ENCODE results near the gene C11orf86.
"Not testable (repeated sequence)": the region's sequence is repeated elsewhere in the genome, so short reads cannot be mapped to it uniquely, and the experiment has no call there.

The C11orf86 gene, protein sequence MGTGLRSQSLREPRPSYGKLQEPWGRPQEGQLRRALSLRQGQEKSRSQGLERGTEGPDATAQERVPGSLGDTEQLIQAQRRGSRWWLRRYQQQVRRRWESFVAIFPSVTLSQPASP

DNA sequence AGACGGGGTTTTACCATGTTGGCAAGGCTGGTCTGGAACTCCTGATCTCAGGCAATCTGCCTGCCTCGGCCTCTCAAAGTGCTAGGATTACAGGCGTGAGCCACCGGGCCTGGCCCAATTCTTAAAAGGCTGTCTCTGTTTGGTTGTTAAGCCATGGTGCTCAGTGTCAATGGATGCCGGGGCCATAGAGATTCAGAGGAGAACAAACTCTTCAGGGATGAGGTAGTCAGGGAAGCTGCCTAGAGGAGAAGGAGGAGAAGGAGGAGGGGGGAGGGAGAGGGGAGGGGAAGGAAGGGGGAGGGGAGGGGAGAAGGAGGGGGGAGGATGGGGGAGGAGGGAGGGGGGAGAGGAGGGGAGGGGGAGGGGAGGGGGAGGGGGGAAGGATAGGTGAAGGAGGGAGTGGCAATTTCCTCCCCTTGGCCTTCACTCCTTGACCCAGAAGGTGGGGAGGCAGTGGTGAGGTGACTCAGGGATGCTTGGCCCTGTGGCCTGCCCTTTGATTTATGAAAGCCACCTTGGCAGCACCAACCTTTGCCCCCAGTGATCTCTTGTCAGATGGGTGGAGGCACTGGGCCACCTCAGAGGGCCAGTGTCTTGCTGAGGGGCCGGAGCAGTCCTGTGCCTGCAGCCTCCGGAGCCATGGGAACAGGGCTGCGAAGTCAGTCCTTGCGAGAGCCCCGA is at the start of gene C11orf86:
C11orf86 (plus strand) TSS at position 581 of the 681 bp plus-strand sequence; CDS start at position 640, 59 bp downstream.
- DNase-seq (ENCODE audit: low read depth in 2 of 2): no peak

DNA sequence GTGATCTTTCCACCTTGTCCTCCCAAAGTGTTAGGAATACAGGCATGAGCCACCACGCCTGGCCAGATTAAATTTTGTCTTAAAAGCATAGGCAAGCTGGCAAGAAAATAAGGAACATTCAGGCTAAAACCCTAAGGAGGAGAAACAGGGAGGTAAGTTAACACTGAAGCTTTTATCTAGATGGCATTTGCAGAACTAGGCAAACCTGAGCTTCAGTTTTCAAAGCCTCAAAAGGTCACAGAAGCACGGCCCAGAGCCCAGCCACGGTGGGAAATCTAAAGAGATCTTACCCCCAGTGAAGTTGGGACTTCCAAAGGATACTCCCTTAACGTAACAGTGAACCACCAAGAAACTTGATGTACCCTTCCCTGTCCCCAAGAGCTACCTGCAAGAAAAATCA is 45.4 kb upstream of the C11orf86 start:
- no peak for DNase-seq (ENCODE audit: low read depth in 2 of 2)

DNA sequence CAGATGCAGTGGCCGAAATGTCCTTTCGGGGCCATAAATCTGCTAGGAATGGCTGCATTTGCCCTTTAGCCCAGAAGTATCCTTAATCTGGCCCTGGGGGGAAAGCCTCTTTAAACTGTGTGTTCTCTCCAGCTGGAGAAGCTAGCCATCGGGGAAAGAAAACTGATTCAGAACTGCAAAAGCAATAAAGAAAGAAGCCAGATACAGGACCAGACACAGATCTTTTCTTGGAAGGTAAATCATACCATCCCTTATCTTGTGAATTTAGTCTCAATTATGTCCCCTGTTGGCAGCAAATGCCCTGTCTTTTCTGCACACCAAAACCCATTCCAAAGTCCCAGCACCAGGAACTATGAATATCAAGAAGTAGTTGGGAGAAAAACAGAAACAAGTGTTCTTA is 42.6 kb upstream of the C11orf86 start:
- no peak for DNase-seq (ENCODE audit: low read depth in 2 of 2)

DNA sequence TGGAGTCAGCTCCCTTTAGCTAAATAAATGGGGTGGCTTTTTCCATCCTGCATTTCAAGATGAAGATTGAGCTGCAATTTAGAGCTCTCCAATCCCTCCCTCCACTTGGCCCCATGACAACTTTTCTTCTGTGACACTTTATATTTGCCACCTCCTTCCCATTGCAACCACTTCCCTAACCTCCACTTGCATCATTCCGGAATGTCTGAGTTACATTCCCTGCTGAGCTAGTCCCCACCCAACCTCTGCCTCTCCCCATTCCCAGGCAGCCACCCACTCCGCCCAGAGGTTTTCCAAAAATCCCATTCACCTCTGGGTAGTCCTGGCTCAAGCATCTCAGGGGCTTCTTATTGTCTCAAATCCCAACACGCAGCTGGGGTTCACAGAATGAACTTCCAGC is 41.6 kb upstream of the C11orf86 start:
- no peak for DNase-seq (ENCODE audit: low read depth in 2 of 2)

DNA sequence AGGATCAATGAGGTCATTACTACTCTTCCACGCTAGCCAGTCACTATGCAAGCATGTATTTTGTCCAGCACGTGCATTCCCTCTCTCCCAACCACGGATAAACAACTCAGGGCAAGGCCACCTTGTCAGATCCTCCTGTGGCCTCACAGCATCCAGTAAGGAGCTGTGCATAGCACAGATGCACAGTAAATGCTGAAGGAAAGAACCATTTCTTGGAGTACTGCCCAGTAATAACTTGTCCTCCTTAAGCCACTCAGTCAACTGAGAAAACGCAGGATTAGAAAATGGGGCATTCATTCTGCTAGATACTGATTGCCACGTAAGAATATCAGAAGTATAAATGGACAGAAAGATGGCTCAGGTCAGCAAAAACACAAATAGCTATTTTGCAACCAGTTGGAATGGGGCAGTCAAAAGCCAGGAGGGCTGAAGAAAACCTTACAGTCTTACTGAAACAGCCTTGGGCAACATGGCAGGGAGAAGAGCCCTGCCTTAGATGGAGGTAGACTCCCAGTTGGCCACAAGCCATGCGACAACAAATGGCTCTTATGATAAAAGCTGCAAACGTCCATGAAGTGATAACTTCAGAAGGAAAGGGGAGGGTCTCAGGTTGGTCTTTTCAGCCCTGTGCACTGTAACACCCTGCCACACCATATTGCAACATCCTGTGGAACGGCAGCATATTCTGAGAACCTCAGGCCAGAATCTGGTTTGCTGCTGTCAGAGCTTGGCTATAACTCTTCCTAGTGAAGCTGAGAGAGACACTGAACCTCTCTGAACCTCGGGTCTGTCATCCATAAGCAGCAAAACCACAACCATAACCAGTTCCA is 39.9 kb upstream of the C11orf86 start:
- DNase-seq (ENCODE audit: low read depth in 2 of 2): no peak

DNA sequence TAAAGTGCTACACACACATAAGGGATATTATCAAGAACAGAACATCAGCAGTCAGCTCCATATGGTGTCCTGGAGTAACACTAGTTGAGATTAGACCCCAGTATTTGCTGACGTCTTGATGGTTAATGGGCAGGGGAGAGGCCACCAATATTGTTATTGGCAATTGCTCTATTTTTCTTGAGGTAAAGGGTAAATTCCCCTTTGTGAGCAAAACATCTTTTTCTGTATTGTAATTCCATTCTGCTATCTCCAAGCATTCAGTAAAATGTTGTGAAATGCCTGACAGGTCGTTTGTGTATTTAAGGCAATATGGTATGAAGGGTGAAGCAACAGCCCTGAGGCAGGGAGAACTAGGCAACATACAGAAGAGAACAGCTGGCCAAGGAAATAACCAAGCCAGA is 38.8 kb upstream of the C11orf86 start:
- no peak for DNase-seq (ENCODE audit: low read depth in 2 of 2)

DNA sequence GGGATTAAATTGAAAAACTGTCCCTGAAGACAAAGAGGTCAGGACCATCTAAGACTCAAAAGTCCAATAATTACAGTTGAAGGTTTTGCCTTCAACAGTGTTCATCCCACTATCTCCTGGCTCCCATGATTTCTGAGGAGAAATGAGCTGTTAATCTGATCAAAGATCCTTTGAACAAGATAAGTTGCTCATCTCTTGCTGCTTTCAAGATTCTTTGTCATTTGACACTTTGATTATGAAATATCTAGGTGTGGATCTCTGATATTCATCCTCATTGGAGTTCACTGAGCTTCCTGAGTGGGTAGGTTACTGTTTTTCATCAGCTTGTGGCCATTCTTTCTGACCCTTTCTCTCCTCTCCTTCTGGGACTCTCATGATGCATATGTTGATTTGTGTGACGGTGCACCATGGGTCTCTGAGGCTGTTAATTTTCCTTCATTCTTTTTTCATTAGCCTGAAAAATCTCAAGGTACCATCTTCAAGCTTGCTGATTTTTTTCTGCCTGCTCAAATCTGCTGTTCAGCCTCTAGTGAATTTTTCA is 37.8 kb upstream of the C11orf86 start:
- DNase-seq (ENCODE audit: low read depth in 2 of 2): no peak

DNA sequence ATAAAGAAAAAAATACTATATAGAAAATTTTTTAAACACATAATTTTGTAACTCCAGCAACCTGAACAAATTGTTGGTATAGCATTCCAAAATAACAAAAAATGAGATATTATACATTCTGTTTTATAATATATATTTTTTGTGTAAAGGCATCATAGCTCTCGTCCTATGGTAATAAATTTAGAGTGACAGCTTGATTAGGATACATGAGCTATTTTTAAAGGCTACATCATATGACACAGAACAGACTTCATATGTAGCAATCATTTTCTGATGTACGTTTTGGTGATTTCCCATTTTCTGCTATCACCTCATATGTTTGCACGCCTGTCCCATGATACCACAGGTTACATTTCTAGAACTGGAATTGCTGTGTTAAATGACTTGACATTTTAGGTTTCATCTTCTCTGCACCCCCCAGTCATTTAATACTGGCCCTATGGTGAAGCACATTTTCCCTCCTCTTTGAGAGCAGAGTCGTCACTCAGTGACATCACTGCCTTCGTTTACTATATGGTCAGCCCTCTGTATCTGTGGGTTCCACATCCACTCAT is 36.4 kb upstream of the C11orf86 start:
- DNase-seq (ENCODE audit: low read depth in 2 of 2): no peak

DNA sequence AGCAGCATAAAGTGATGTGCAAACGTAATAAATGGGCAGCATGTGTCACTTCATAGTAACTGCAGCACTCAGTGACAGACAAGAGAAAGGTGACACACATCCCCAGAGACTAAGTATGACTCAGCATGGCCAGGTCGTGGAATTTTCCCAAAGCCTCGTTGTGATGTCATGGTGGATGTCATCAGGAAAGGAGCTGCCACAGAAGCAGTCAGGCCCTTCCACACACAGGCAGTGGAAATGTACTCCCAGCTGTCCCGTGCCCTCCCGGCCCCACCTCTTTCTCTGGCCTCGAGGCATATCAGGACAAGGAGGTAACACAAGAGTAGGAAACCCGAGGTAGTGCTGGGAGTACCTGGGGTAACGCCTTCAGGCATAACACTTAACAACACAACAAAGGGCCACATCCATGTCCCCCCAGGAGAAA is 25.0 kb upstream of the C11orf86 start:
- DNase-seq (ENCODE audit: low read depth in 2 of 2): no peak

DNA sequence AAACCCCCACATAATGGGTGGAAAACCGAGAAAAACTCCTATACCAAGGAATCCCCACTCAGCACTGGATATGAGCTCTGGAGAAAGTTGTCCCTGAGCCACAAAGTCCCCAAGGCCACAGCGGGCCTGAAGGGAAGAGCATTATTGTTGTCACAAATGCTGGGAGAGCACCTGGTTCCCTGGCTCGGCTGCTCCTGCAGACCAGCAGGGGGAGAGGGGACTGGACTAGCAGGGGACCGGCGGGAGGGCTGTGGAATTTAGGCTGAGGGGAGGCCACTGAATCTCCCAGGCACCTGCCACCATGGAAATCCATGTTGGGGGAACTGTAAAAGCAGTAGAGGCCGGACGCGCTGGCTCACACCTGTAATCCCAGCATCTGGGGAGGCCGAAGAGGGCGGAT is 24.0 kb upstream of the C11orf86 start:
- DNase-seq (ENCODE audit: low read depth in 2 of 2): no peak

DNA sequence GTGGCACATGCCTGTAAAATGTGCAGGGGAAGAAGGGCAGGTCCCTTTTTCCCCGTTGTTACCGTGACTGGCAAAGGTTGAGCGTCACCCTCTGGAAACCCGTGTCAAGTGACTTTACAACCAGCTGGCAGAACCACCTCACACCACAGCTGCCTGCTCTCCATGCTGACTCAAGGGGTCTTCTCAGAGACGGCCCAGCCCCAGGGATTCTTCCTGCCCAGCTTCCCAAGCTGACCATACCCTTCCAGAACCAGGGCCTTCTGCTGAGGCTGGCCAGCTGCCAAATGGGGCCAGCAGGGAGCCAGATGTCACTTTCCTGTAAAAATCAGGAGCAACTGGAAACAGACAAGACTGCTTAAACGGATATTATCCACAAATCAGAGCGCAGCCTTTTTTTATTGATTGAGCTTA is 23.2 kb upstream of the C11orf86 start:
- DNase-seq (ENCODE audit: low read depth in 2 of 2): no peak

DNA sequence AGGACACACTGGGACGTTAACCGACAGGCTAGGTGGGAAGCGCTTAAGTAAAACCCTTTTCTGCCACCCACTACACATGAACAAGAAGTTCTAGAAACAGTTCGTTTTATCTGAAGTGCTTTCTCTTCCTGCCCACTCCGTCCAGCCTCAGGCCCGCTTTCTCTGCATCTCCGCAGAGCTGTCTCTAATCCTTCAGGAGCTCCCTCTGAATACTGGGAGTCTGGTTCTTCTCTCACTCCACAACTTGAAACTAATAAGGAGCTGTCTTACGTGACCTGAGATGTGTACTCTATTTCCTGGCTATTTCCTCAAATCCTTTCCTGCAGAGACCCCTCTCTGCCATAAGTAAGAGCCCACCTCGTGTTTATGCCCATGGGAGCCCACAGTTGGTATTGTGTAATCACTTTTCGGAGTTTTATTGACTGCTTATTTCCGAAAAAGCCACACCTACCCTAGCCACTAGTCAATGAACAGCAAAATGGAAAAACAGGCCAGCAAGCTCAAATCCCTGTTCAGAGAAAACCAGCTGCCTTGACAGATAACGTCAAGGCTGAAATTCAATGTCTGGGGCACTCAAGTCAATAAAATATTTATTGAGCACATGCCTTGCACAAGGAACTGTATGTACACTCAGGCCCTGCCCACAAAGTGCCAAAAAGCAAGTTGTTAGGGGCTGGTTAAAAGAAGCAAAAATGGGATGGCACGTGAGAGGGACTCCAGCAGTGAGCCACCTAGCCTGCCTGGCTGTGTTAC is 21.8 kb upstream of the C11orf86 start:
- no peak for DNase-seq (ENCODE audit: low read depth in 2 of 2)

DNA sequence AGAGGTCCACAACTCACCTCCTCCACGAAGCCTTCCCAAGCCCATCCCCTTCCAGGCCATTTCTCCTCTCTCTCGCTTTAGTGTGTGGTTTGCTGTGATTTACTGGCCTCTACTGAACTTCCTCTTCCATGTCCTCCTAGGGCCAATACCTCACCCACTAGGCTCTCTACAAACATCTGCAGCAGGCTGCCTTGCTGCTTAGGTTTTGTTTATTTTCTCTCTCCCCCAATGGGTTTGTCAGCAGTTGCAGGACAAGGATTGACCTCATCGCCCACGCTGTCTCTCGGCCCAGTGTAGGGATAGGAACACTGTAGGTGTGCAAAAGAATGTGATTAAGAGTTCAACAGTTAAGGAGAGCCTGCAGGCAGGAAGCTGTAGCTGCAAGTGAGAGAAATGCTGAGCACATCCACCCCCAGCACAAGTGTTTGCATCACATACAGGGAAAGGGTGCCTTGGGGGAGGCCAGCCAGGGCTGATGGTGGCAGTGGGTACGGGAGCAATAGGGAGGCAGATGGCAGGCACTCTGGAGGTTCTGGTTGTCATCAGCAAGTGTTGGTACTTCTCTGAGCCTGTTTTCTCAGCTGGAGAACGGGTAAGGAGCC is 18.3 kb upstream of the C11orf86 start:
- DNase-seq (ENCODE audit: low read depth in 2 of 2): no peak

DNA sequence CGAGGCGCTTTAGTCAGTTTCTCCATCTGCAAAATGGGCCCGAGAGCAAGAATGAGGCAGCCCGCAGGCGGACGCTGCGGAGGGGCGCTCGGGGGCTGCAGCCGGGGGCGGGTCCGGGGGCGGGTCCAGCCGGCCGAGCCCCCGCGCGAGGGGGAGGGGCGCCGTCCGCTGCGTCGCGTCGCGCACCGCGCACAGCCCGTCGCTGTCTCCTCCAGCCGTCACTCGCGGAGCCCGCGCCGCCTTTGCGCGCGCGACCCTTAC is 17.2 kb upstream of the C11orf86 start:
- no peak for DNase-seq (ENCODE audit: low read depth in 2 of 2)

DNA sequence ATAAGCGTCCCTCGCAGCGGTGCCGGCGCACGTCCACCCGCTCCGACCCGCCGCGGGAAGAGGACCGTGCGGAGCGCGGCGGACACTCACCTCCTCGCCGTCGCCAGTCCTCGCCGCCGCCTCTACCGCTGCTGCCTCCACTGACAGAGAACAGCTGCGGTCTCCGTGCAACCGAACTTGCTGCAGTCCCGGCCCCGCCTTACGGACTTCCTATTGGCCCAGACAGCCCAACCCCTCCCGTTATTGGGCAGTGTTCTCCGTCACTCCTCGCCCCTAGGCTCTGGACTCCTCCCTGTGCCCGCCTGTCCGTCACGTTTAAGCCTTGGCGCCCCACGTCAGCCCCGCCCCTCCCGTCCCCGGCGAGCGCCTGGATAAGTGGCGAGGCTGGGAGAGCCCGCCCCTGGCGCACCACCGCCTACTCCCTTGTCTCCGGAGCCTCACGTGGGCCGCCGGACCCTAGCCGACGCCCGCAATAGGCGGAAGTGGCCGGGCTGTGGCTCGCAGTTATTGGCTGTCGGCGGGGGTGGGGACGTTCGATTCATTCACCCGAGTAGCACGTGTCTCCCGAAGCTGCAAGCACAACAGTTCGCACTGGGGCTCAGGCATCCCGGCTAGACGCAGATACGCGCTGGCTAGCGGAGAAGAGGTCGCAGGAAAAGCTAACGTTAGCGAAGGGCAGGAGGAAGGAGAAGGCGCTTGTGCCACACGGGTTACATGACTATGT is 16.7 kb upstream of the C11orf86 start, which contains the start of gene PC:
PC (minus strand) TSS at position 152 of the 724 bp plus-strand sequence. CDS start 86,224 bp downstream, outside the sequence.
- peak; percentile 96 to 98 for DNase-seq (ENCODE audit: low read depth in 2 of 2)

DNA sequence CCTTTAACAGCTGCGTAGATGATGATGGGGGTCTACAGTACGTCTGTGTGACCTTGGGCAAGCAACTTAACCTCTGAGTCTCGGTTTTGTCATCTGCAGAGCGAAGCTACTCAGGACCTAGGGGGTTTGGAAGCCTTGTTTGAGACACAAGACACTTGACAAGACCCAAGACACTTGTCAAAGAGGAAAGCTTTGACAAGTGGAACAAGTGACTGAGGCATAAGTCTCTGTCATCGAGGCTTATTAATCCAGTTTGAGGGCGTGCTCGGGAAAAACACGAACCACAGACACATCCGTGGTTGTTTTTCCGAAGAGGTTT is 16.2 kb upstream of the C11orf86 start:
- no peak for DNase-seq (ENCODE audit: low read depth in 2 of 2)

DNA sequence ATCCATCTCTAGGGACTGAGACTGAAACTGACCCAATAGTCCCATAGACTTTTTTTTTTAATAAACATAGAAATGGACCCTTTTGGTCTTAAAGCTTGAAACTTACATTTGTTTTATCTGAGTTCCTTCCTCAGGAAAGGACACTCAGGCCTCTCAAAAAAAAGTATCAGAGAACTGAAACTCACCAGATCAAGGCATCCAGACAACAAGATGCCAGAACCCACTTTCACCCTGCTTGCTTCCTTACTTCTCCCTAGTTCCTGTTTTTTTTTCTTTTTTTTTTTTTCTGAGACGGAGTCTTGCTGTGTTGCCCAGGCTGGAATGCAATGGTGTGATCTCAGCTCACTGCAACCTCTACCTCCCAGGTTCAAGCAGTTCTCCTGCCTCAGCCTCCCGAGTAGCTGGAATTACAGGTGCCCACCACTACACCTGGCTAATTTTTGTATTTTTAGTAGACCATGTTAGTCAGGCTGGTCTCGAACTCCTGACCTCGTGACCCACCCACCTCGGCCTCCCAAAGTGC is 13.4 kb upstream of the C11orf86 start:
- not testable (repeated sequence) for DNase-seq (ENCODE audit: low read depth in 2 of 2)

DNA sequence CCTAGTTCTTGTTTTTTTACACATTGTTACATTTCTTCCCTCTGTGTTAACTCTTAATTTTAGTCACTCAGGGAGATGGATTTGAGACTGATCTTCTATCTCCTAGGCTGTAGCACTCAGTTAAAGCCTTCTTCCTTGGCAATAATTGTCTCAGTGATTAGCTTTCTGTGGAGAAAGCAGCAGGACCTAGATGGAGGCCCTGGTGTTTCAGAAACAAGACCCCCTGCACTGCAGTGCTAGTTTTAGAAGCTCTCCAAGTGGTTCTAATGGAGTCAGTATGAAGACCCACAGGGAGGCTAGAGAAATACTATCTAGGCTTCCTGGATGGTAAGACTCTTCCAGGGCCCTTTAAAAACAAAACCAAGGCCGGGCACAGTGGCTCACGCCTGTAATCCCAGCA is 12.9 kb upstream of the C11orf86 start:
- DNase-seq (ENCODE audit: low read depth in 2 of 2): no peak

DNA sequence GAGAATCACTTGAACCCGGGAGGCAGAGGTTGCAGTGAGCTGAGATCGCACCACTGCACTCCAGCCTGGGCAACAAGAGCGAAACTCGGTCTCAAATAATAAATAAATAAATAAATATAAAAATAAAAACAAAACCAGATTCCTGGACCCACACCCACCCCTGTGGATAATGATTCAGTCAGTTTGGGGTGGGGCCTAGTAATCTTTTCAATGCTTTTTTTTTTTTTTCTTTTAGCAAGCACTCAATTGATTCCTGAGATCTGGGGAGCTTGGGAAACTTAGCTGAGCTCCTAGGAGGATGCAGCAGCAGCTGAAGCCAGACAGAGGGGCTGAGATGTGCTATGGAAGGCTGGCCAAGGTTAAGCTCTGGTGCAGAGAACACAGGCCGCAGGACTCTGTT is 12.3 kb upstream of the C11orf86 start:
- DNase-seq (ENCODE audit: low read depth in 2 of 2): no peak

DNA sequence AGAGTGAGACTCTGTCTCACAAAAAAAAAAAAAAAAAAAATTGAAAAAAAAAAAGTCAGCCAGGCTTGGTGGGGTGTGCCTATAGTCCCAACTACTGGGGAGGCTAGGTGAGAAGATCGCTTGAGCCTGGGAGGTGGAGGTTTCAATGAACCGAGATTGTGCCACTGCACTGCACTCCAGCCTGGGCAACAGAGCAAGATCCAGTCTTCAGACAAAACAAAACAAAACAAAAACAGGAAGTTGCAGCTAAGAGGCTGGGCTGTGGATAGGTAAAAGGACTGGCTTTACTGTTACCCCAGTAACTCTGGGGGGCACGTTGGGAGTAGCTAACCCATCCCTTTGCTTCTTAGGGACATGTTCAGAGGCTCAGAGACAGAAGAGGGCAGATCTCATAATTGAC is 10.6 kb upstream of the C11orf86 start:
- DNase-seq (ENCODE audit: low read depth in 2 of 2): no peak

DNA sequence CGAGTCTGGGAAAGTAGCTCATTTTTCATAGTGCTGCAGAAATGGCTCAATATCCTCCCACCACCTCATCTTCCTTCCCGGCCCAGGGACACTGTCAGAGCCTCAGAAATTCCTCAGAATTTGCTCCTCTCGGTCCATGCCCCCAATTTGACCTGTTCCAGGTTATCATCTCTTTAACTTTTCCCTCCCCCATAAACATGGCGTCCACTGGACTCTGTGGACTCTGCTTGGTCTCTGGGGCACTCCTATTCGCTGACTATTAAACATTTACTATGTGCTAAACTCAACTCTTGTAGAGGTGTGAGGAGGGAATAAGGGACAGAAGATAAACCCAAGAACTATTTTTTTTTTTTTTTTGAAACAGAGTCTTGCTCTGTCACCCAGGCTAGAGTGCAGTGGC is 8.8 kb upstream of the C11orf86 start:
- DNase-seq (ENCODE audit: low read depth in 2 of 2): no peak
